Non-pigmented ciliary epithelial cell (primary cell): ENCODE results near the gene TMEM225B.
"Not testable (repeated sequence)": the region's sequence is repeated elsewhere in the genome, so short reads cannot be mapped to it uniquely, and the experiment has no call there.

Experiments
- DNase-seq: peaks from one replicate; pipeline ENCODE4 v3.0.0-alpha.2; 2010; ENCODE audit warnings: low read depth

Gene TMEM225B

DNA sequence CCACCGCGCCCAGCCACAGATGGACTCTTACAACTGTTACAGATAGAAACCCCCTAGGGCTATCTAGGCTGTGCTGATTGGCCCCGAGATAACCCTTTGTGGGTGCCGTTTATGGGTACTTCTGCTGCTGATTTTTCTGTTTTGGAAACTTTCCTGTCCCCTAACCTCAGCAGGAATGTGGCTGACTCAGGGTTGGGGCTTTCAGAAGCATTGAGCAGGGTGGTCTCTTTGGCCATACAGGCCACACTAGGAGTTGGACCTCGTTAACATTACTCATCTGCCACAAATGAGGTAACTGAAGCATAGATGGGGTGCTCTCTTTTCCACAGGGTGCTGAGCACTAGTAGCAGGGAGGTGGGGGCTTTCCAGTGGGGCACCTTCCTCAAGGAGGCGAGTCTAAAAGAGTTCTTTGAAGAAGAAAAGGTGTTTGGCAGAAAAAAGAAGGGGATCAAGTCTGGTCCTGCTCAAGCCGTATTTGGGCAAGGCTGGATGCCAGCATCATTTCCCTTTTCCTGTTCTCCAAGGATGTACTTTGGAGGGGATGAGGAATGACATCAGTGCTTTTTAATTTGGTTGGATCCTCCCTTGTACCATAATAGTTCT, 25.1 kb downstream of the TMEM225B start:
- no peak for DNase-seq

GRCh38 chr7:99623702-99624447, 25.8 kb downstream of the TMEM225B start:
- no peak for DNase-seq

- DNase-seq, result no peak
Observed at GRCh38 chr7:99624484-99624883, 26.4 kb downstream of the TMEM225B start.

DNA sequence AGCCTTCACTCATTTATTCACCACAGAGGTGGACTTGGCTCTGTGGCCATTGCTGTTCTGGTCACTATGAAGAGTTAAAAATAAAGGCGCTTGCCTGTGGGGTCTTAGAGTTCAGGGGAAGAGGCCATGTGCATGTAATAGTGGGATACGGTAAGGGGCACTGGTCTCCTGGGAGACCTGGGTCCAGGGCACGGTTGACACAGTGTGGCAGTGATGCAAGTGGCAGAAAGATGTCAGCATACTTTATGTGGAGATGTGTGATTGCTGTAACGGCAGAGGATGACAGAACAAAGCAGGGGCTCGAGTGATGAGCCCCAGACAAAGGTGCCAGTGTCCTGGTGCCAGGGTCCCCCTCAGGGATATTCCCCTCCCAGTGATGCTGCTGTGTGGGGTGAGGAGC, 27.3 kb downstream of the TMEM225B start:
- no peak for DNase-seq

- no peak for DNase-seq
Observed at GRCh38 chr7:99625961-99626360, 27.9 kb downstream of the TMEM225B start.

DNA sequence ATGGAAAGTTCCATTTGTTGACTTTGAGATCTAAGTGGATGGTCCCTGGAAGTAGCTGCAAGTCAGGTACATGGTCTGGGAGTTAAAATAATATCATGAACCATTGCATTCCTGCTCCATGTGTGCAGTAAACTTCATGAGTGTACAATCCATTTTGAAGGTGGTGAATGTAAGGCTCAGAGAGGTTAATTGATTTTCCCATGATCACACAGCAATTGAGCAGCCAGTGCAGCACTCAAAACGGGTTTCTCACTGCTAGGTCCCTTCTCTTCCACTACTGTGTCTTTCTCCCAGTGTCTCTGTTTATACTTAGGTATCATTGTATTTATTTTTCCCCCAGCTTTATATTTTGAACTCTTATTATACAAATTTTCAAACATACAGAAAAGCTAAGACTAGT, 28.6 kb downstream of the TMEM225B start:
- DNase-seq, result no peak

DNA sequence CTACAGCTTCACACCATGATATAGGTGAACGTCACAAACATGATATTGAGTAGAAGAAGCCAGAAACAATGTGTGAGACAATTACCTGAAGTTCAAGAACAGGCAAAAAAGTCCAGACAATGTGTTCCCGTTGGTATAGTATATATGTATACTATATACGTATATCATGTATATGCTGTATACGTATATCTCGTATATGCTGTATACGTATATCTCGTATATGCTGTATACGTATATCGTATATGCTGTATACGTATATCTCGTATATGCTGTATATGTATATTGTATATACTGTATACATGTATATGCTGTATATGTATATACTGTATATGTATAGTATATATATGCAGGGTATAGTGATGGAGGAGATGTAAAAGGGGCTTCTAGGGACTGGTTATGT, 29.4 kb downstream of the TMEM225B start:
- no peak for DNase-seq

- DNase-seq, result no peak
Observed at GRCh38 chr7:99628471-99629465, 30.7 kb downstream of the TMEM225B start.

DNA sequence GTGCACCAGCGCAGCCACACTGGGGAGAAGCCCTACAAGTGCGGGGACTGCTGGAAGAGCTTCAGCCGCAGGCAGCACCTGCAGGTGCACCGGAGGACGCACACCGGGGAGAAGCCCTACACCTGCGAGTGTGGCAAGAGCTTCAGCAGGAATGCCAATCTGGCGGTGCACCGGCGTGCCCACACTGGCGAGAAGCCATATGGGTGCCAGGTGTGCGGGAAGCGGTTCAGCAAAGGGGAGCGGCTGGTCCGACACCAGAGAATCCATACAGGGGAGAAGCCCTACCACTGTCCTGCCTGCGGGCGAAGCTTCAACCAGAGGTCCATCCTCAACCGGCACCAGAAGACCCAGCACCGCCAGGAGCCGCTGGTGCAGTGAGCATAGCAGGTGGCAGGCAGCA, 31.6 kb downstream of the TMEM225B start:
- no peak for DNase-seq

DNA sequence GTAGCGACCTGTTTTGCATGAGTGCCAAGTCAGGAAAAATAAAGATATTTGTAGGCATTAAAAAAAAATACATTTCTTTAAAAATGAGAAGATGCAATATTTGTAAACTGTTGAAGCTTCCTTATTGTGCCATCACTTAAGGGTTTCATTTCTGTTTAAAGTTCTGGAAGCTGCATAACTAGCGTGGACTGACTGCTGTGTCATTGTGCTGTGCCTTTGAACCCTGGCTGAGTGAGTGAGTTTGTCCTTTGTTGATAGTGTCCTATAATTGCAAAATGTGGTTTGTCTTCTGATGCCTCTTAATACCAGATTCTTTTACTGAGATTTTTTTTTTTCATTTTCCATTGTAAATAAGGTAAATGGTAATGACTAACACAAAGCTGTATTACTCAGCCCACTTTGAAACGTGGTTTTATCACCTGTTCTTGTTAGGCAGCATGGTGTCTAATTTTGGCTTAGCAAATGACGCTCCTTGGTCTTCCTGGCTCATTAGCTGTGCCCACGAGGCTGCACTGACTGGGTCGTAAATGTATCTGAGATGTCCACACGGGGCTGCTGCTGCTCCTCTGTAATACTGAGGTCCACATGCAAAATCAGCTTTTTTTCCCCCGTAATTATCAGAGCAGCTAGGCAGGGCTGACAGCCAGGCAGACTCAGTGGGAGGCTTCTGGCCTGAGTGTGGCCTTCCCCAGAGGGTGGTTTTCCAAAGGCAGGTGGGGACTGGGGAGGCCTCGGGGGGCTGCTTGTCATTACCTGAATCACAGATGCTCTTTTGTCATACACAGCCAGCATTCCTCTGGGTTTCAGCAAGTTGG, 33.4 kb downstream of the TMEM225B start:
- DNase-seq, result no peak

DNA sequence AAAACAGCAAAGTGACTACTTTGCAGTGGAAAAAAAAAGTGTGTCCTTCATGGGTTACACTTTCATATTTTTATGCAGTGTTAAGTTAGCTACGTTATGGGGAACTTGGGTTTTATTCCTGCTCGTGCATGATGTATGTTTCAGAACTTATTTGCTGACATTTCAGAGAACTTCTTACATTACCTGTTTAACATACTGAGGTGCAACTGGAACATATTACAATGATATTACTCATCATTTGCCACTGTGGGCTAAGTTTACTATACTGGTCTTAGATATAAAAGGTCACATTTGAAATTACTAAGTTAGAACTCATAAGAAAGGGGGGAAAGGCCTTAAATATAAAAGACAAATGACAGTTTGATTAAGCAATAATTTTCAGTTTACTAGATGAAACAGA, 39.3 kb downstream of the TMEM225B start:
- DNase-seq, result not testable (repeated sequence)

GRCh38 chr7:99638731-99639130, 40.7 kb downstream of the TMEM225B start:
- no peak for DNase-seq

DNA sequence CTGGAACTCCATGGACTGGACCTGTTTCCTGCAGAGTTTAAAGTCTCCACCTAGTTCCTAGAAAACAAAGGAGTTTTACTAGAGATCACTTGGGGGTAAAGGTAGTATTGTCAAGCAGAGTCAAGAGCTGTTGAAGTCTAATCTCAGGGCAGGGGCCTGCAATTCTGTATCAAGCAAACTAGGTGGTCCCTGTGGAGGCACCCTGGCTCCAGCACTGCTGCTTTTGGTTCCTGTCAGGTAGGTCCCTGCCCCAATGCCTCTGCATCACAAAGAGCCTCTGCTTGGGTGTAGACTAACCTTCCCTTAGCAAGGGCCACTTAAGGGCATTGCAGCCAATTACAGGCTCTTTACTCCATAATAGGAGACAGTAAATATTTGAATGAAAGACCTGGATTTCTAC, 41.2 kb downstream of the TMEM225B start:
- no peak for DNase-seq

GRCh38 chr7:99642027-99642426, 44.0 kb downstream of the TMEM225B start:
- no peak for DNase-seq

DNA sequence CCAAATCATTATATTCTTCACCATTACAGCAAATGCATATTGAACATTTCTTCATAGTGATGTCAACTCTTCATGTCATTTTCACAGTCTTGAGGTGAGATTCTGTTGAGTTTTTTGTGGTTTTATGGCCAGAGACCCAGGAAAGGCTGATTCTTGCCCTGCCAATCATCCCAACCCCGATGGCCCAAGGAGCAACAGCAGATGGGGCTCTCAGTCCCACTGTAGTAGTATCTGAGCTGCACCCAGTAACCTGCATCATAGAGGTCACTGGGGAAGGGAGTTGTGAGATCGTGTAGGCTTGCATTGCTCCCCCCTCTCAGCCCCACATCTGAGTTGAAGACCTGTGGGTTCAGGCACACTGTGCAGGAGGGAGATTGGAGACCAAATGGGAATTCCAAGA, 45.4 kb downstream of the TMEM225B start:
- no peak for DNase-seq

DNA sequence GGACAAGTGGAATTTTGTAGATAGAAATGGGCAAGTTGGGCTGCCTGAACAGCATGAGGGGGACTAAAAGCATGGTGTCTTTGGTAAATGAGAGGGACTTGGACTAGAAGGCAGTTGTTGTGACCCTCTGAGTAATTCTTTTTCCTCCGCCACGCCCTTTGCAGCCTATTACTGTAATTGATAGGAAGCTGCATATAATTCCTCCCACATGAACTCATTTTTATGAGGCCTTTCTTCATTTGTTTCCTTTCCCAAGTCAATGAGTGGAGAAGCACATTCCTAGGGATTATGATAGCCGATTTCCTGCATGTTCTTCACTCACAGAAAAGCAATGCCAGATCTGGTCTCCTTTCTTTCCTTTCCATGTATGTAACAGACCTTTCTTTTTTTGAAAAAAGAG, 46.4 kb downstream of the TMEM225B start:
- DNase-seq, result no peak

- DNase-seq, result no peak
Observed at GRCh38 chr7:99645590-99645989, 47.5 kb downstream of the TMEM225B start.

DNA sequence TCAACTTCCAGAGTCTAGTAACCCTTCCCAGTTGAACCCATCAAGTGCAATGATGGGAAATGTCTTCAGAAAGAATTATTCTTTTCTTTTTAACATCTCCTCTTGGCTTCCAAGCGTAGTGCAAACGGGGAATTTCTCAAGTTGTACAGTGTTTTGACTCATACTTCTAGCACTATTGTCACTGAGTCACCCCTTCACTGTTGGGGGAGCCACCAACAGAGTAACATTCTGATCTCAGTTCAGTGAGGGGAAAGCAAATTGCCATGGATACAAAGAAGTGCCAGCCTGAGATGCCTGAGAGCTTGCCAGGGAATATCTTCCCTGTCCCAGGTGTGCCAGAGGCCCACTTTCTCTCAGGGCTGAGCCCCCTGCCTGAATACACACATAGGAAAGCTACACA, 50.8 kb downstream of the TMEM225B start:
- no peak for DNase-seq

DNA sequence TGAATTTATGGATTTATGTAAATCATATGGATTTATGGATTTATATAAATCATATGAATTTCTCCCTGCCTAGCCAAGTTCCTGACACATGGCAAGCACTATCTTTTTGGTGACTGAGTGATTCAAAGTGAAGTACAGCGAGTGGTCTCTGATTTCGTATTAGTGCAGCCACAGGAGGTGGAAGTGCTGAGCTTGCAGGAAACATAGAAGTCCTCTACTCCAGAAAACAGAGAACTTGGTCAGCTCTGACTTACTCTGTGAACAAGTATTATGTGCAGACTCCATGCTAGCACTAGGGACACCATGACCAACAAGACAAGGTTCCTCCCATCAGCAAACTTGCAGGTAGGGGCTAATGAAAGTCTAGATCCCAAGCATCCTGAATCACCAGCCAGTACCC, 53.2 kb downstream of the TMEM225B start:
- DNase-seq, result no peak

- no peak for DNase-seq
Observed at GRCh38 chr7:99652671-99653070, 54.6 kb downstream of the TMEM225B start.

- not testable (repeated sequence) for DNase-seq
Observed at GRCh38 chr7:99653269-99653668, 55.2 kb downstream of the TMEM225B start.

GRCh38 chr7:99653754-99654153, 55.7 kb downstream of the TMEM225B start:
- DNase-seq, result no peak
